Left lung (tissue), 10 donors: ENCODE results near the gene DNAJC12. TPM values are rescaled to one million over a fixed set of nuclear protein-coding genes. Genes with fewer than 3 reads are reported as not detected.

Experiments used
- ATAC-seq: fragments of 200-7000 bp; cut with Tn5 transposase; one replicate; pipeline ENCODE4 v1.9.1; 2020; ENCODE audit warnings: moderate library complexity
- DNase-seq, 4 donors: peaks; one replicate each; pipeline ENCODE4 v3.0.0-alpha.2; 2013 to 2020
- H3K27ac ChIP-seq, 2 donors: fragments of 200-600 bp; sonication (generic) in 1 of 2; one replicate each; pipeline versions ENCODE4 v1.5.0 to v1.8.0; 2020 to 2021
- H3K27me3 ChIP-seq, 2 donors: fragments of 200-600 bp; sonication (generic) in 1 of 2; one replicate each; pipeline versions ENCODE4 v1.5.0 to v1.8.0; 2020 to 2021
- H3K36me3 ChIP-seq, 2 donors: fragments of 200-600 bp; sonication (generic) in 1 of 2; one replicate each; pipeline versions ENCODE4 v1.5.0 to v1.8.0; 2020 to 2021
- H3K4me1 ChIP-seq, 2 donors: fragments of 200-600 bp; one replicate each; pipeline ENCODE4 v1.8.0; 2021
- H3K4me3 ChIP-seq, 2 donors: fragments of 200-600 bp; sonication (generic) in 1 of 2; one replicate each; pipeline versions ENCODE4 v1.5.0 to v1.8.0; 2020 to 2021; ENCODE audit warnings: mild to moderate bottlenecking in 1 of 2
- H3K9me3 ChIP-seq, 2 donors: fragments of 200-600 bp; sonication (generic) in 1 of 2; one replicate each; pipeline versions ENCODE4 v1.5.0 to v1.8.0; 2020 to 2021
- CTCF ChIP-seq, 2 donors: fragments of 200-600 bp; sonication (generic) in 1 of 2; IDR thresholded peaks; one replicate each; pipeline versions ENCODE4 v1.5.0 to v1.8.0; 2021; ENCODE audit warnings: antibody characterized with exemption in 2 of 2
- intact Hi-C, 2 donors: fragments of 100-400 bp; cut with DNase I; formaldehyde crosslinking; loops; one replicate each; pipeline versions ENCODE4 v1.11.2 to v1.14.2; 2022
- polyA plus RNA-seq, 6 donors: library from polyadenylated mRNA; unstranded; fragments of 120-200 nt; gene quantifications; one replicate each; pipeline ENCODE4 v1.2.1, GENCODE V29; 2013; ENCODE audit not compliant: insufficient read length in 6 of 6
- total RNA-seq, 2 donors: library from RNA; stranded (reverse); fragmentation: NEBNext Ultra II Directional; extraction: Animal tissue kit (Norgen Biotek cat#: 25700); gene quantifications; one replicate each; pipeline ENCODE4 v1.2.1, GENCODE V29; 2021
- donor health status: DM: no; HTN: yes; CAD: no.
- donor health status: DM: no; HTN: no; CAD: no.

DNAJC12 gene
- total and polyA plus RNA-seq, 8 donors, result 2.4 to 9.0 (median 7.4) TPM

- no peaks in the 10 kb centered on the region for H3K4me1 ChIP-seq
- H3K27ac ChIP-seq, result no peak overlapping the region
- TF ChIP-seq CTCF (IDR thresholded peaks at IDR 0.05), result no peak
- intact Hi-C loops, result no loop called here
- no peaks in the 10 kb centered on the region for H3K27me3 ChIP-seq
- no peak for DNase-seq
- no peak for ATAC-seq
- H3K36me3 ChIP-seq, result no peaks in the 10 kb centered on the region
- no peak overlapping the region for H3K4me3 ChIP-seq
- H3K9me3 ChIP-seq, result no peaks in the 10 kb centered on the region
Measured at GRCh38 chr10:67868132-67868531, 30.1 kb upstream of the DNAJC12 start.

- no peaks in the 10 kb centered on the region for H3K9me3 ChIP-seq
- no peaks in the 10 kb centered on the region for H3K4me1 ChIP-seq
- intact Hi-C loops, result no loop called here
- no peak for ATAC-seq
- H3K27me3 ChIP-seq, result no peaks in the 10 kb centered on the region
- TF ChIP-seq CTCF (IDR thresholded peaks at IDR 0.05), result no peak
- no peak for DNase-seq
- H3K4me3 ChIP-seq, result no peak overlapping the region
- H3K27ac ChIP-seq, result no peak overlapping the region
- no peaks in the 10 kb centered on the region for H3K36me3 ChIP-seq
Measured at GRCh38 chr10:67864607-67865371, 26.8 kb upstream of the DNAJC12 start.

- ATAC-seq (no peak), DNase-seq (no peak)
- Histone ChIP-seq H3K27ac (no peak overlapping the region), H3K9me3 (no peaks in the 10 kb centered on the region), H3K36me3 (no peaks in the 10 kb centered on the region), H3K27me3 (no peaks in the 10 kb centered on the region), H3K4me3 (no peak overlapping the region), H3K4me1 (no peaks in the 10 kb centered on the region)
- TF ChIP-seq CTCF (IDR thresholded peaks at IDR 0.05), result no peak
- intact Hi-C loops, result no loop called here
Measured at GRCh38 chr10:67863094-67863493, 25.1 kb upstream of the DNAJC12 start.

GRCh38 chr10:67861750-67862432, 23.9 kb upstream of the DNAJC12 start:
- intact Hi-C loops, result no loop called here
- no peak for TF ChIP-seq CTCF (IDR thresholded peaks at IDR 0.05)
- no peak for ATAC-seq
- Histone ChIP-seq H3K36me3 (no peaks in the 10 kb centered on the region), H3K4me3 (no peak overlapping the region), H3K27me3 (no peaks in the 10 kb centered on the region), H3K9me3 (no peaks in the 10 kb centered on the region), H3K4me1 (no peaks in the 10 kb centered on the region), H3K27ac (no peak overlapping the region)
- no peak for DNase-seq

GRCh38 chr10:67858971-67859370, 21.0 kb upstream of the DNAJC12 start:
- Histone ChIP-seq H3K27me3 (no peaks in the 10 kb centered on the region), H3K4me3 (no peak overlapping the region), H3K9me3 (no peaks in the 10 kb centered on the region), H3K27ac (no peak overlapping the region), H3K4me1 (peaks cover 0 to 4% of the 10 kb centered on the region in 2 donors), H3K36me3 (no peaks in the 10 kb centered on the region)
- TF ChIP-seq CTCF (IDR thresholded peaks at IDR 0.05), result no peak
- intact Hi-C loops, result loop anchor here in 1 of 2 donors (5.0 kb wide), 1 partner anchor 298 kb away; no protein-coding TSS in a partner anchor
- ATAC-seq (no peak), DNase-seq (no peak)
